GM12873 (cell line): ENCODE results near the gene CCDC102B.

Source experiments
- TF ChIP-seq, protein P1 (sequence below): IDR thresholded peaks from 2 replicates; pipeline ENCODE4 v1.5.1; 2012; ENCODE audit warnings: low read depth, mild to moderate bottlenecking, moderate library complexity, low read length, control low read depth; ENCODE audit not compliant: insufficient read depth; ENCODE audit errors: missing control alignments

Gene CCDC102B

DNA sequence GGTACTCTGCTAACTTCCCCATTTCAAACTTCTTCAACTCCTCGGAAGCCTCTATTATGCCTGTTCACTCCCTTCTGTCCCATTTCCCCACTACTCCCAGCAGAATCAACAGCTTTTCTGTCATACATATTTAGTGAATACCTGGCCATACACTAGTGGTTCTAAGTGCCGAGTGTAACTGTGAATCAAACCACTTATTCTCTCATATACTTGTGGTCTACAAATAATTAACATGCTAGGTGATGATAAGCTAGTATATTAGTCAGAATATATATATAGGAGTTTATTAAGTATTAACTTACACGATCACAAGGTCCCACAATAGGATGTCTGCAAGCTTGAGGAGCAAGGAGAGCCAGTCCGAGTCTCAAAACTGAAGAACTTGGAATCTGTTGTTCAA, 150.7 kb downstream of the CCDC102B start:
- TF ChIP-seq, protein P1, sequence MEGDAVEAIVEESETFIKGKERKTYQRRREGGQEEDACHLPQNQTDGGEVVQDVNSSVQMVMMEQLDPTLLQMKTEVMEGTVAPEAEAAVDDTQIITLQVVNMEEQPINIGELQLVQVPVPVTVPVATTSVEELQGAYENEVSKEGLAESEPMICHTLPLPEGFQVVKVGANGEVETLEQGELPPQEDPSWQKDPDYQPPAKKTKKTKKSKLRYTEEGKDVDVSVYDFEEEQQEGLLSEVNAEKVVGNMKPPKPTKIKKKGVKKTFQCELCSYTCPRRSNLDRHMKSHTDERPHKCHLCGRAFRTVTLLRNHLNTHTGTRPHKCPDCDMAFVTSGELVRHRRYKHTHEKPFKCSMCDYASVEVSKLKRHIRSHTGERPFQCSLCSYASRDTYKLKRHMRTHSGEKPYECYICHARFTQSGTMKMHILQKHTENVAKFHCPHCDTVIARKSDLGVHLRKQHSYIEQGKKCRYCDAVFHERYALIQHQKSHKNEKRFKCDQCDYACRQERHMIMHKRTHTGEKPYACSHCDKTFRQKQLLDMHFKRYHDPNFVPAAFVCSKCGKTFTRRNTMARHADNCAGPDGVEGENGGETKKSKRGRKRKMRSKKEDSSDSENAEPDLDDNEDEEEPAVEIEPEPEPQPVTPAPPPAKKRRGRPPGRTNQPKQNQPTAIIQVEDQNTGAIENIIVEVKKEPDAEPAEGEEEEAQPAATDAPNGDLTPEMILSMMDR = no peak

DNA sequence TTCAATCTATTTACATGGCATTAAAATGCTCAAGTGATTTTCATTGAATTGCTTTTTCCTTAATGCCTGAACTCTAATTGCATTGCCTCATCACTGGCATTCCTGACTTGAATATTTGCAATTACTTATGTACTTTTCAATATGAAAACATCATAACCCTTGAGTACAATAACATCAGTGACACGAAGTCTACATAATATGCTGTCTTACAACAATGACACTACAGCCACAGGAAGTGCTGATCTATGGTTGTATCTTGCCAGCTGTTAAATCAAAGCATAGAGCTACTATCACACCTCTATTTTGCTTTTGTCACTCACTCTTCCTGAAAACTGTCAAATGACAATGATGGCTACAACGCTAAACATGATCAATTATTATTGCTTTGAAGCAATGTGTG, 156.9 kb downstream of the CCDC102B start:
- TF ChIP-seq, protein P1 = no peak

DNA sequence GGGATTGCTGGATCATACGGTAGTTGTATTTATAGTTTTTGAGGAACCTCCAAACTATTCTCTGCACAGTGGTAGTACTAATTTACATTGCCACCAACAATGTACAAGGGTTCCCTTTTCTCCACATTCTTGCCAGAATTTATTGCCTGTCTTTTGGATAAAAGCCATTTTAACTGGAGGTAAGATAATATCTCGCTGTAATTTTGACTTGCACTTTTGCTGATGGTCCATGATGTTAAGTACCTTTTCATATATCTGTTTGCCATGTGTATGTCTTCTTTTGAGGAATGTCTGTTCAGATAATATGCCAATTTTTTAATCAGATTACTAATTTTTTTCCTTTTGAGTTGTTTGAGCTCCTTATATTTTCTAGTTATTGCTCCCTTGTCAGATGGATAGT, 158.8 kb downstream of the CCDC102B start:
- TF ChIP-seq, protein P1 = no peak

DNA sequence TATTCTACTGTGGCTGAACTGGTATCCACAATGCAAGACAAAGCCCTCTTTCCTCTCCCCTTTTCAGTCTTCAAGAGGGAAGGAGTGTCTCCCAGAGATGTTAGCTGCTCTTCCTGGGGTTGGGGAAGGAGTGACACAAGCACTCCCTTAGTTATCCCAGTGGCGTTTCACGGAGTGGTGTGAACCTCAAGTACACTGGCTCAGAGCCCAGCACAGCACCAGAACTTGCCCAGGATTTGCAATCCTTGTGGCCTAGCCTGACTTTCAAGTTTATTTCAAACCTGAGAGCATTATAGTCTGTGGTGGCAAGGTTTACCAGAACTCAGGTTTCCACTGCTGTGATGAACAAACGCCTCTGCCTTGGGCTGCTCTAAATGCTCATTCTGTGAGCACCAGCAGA, 162.5 kb downstream of the CCDC102B start:
- TF ChIP-seq, protein P1 = no peak

DNA sequence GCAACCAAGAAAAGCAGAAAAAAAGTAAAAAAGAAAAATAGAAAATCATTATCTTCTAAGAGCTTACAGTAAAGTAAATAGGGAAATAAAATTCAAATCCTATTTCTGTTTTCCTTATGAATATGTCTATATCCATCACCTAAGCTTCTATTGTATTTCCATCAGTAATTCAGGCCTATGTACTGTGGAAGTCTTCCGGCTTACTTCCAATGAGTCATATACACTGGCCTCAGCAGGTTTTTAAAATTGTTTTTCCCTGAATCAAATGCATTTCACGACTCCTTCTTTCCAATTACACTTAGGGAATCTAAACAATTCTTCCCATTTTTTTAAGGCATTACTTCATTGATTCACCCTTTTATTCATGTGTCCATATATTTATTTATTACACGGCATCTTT, 164.7 kb downstream of the CCDC102B start:
- TF ChIP-seq, protein P1 = no peak

DNA sequence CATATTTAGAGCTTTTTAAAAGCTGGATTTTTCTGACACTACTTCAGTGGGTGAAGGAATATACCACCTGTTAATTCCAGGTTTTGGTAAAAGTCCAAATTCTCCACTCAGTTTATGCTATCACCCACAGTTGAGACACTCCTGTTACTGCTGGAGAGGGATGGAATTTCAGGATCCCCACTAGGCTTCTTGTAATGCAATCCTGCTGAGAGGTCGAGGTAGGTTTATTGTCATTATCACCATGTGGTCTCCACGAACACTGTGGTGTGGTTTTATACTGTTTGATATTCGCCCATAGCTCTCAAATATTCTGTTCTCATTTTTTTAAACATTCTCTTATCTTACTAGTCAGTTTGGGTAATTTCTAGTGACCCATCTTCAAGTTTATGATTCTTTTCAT, 167.9 kb downstream of the CCDC102B start:
- TF ChIP-seq, protein P1 = no peak

DNA sequence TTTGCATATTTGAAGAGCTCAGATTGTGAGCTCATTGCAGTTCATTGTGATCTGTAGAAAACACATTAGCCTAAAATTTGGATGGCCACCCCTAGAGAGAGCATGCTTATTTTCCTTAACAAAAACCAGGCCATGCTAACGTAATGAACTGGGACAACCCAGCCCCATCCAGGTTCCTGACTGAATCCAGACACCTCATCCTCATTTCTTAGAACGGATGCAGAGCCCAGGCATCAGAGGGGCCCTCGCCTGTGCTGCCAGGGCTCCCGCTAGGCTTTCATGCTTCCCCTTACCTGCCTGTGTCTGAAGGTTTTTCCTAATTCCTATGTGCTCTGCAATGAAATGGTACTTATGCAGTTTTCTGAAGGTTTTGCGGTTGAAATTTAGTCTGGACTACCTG, 171.1 kb downstream of the CCDC102B start:
- TF ChIP-seq, protein P1 = no peak

DNA sequence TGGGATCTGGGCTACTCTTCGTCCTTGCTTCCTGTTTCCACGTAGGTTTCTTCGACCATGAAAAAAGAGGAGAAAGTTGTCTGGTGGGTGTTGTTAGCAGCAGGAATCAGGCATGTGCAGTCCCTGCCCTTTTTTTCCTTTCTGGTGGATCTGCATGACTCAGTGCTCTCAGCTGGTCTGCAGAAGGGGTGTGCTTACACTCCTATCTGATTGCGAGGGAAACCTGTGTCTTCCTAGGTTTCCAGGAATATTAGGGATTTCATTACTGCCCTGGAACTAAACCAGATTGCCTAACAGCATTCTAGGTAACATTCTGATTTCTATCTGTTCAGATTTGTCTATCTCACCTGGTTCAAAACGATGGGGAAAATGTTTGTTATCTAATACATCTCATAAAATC, 174.3 kb downstream of the CCDC102B start:
- TF ChIP-seq, protein P1 = no peak
